Measurements from ENCODE around the gene RRAS2.
"Not testable (repeated sequence)": the region's sequence is repeated elsewhere in the genome, so short reads cannot be mapped to it uniquely, and the experiment has no call there.

The RRAS2 gene

DNA sequence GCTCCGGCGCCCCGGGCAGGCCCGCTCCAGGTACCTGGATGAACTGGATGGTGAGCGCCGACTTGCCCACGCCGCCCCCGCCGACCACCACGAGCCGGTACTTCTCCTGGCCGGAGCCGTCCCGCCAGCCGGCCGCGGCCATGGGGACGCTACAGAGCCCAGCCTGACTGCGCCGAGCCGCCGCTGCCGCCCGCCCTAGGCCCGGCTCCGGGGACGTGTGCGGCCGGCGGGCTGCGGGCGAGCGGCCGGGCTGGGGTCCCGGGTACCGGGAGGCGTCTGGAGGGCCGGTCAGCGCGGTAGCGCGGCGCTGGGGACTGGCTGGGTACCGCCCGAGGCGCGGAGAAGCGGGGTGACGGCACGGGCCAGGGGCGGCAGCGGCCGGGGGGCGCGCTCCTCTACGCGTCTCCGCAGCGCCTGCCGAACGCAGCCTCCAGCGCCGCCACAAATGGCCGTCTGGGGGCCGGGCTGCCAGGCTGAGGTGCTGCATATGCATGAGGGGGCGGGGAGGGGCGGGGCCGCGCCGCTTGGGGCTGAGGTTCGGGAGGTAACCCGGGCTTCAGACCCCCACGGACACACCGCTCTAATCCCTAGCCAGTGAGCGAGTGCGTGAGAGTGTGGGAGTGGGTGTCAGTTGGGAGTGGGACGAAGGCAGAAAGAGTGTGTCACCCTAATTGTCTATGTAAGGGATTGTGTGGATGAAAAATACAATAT lies at the start of gene RRAS2:
Gene RRAS2 (minus strand): TSS at position 455 of the 711 bp plus-strand sequence. CDS start 313 bp downstream, at position 142.
- peak; percentile 72 for DNase-seq (ENCODE audit: low spot score)

DNA sequence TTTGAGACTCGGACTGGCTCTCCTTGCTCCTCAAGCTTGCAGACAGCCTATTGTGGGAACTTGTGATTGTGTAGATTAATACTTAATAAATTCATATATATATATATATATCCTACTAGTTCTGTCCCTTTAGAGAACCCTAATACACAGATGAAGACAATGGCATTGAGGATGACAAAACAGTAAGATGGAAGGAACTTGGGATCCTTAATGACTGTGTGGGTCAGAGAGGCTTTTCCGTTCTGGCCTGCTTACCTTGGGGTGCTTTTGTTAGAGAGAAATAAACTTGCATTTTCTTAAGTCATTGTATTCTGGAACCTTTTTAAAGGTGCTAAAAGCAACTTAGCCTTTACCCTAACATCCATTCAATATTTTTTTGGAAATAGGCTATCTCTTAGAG lies 49.6 kb upstream of the RRAS2 start:
- DNase-seq (ENCODE audit: low spot score): no peak

GRCh38 chr11:14406116-14406515 lies 47.1 kb upstream of the RRAS2 start:
- DNase-seq (ENCODE audit: low spot score): not testable (repeated sequence)

DNA sequence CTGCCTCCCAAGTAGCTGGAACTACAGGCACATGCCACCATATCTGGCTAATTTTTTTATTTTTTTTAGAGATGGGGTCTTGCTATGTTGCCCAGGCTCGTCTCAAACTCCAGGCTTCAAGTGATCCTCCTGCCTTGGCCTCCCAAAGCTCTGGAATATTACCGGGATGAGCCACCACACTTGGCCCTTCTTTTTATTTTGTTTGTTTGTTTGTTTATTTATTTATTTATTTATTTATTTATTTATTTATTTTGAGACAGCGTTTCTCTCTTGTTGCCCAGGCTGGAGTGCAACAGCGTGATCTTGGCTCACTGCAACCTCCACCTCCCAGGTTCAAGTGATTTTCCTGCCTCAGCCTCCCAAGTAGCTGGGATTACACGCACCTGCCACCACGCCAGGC lies 44.5 kb upstream of the RRAS2 start:
- DNase-seq (ENCODE audit: low spot score): not testable (repeated sequence)

- DNase-seq (ENCODE audit: low spot score): no peak
These were observed 40.1 kb upstream of the RRAS2 start for GRCh38 chr11:14399087-14399486.

GRCh38 chr11:14396273-14396672 lies 37.3 kb upstream of the RRAS2 start:
- no peak for DNase-seq (ENCODE audit: low spot score)

DNA sequence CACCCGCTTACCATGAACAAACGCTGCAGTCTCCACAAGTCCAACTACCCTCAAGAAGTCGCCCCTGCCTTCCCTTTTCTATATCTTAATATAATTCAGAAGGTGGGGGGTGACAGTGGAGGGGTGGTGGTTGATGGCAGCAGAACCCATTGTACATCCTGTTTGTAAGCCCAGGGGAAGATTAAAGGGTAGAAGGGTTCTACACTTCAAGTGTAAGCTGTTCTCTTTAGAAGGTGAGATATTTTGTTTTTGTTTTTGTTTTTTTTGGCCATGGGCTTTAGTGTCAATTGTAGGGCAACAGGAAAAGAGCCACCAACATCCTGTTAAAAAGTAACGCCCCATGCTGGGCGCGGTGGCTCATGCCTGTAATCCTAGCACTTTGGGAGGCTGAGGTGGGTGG lies 34.9 kb upstream of the RRAS2 start:
- no peak for DNase-seq (ENCODE audit: low spot score)

DNA sequence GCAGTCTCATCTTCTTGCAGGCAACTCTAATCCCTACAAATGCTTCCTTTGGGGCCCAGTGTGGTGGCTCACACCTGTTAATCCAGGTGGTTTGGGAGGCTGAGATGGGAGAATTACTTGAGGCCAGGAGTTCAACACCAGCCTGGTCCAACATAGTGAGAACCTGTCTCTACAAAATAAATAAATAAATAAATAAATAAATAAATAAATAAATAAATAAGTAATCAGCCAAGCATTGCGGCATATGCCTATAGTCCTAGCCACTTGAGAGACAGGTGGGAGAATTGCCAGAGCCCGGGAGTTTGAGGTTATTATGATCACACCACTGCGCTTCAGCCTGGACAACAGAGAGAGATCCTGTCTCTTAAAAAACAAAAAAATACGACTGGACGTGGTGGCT lies 34.1 kb upstream of the RRAS2 start:
- no peak for DNase-seq (ENCODE audit: low spot score)

DNA sequence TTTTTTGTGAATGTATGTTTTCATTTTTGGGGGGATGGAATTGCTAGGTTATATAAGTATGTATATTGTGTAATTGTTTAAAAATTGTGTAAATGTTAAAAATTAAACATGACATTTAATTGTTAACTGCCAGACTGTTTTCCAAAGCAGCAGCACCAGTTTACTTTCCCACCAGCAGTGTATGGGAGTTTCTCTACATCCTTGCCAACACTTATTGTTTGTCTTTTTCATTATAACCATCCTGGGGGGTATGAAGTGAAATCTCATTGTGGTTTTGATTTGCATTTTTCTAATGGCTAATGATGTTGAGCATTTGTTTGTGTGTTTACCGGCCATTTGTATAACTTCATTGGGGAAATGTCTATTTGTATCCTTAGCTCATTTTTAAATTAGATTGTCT lies 31.7 kb upstream of the RRAS2 start:
- no peak for DNase-seq (ENCODE audit: low spot score)

DNA sequence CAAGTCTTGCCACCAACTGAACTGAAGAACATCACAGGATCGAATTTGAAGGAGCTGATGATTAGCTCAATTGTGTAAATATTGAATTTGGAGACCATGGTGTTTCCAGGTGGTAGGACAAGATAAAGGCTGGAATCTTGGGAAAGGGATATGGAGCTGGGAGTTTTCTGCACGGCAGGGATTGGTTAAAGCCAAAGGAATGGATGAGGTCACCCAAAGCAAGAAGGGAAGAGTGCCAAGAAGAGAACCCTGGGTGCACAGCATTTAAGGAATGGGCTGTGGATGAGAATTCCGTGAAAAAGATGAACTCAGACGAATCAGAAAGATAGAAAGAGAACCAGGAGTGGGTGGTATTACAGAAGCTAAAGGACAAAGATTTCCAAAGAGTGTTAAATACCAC lies 29.4 kb upstream of the RRAS2 start:
- DNase-seq (ENCODE audit: low spot score): no peak

- DNase-seq (ENCODE audit: low spot score): peak; percentile 79
These were observed 28.0 kb upstream of the RRAS2 start for GRCh38 chr11:14386895-14387480.

- no peak for DNase-seq (ENCODE audit: low spot score)
These were observed 27.1 kb upstream of the RRAS2 start for GRCh38 chr11:14386081-14386480.

DNA sequence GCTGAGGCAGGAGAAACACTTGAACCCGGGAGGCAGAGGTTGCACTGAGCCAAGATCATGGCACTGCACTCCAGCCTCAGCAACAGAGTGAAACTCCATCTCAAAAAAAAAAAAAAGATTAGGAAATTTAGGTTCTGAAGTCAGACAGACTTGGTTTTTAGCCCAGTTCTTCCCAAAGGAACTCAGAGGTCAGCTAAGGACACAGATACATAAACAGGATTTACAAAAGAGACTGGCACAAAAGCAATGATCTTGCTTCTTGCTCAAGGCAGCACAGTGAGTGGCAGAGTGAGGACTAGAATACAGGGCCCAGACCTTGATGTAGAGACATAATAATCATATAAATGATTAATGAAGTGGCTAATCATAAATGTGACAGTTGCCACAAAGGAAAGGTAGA lies 25.4 kb upstream of the RRAS2 start:
- peak; percentile 48 for DNase-seq (ENCODE audit: low spot score)

GRCh38 chr11:14381968-14382367 lies 23.0 kb upstream of the RRAS2 start:
- no peak for DNase-seq (ENCODE audit: low spot score)

- DNase-seq (ENCODE audit: low spot score): peak; percentile 74
These were observed 22.1 kb upstream of the RRAS2 start for GRCh38 chr11:14380947-14381561.

DNA sequence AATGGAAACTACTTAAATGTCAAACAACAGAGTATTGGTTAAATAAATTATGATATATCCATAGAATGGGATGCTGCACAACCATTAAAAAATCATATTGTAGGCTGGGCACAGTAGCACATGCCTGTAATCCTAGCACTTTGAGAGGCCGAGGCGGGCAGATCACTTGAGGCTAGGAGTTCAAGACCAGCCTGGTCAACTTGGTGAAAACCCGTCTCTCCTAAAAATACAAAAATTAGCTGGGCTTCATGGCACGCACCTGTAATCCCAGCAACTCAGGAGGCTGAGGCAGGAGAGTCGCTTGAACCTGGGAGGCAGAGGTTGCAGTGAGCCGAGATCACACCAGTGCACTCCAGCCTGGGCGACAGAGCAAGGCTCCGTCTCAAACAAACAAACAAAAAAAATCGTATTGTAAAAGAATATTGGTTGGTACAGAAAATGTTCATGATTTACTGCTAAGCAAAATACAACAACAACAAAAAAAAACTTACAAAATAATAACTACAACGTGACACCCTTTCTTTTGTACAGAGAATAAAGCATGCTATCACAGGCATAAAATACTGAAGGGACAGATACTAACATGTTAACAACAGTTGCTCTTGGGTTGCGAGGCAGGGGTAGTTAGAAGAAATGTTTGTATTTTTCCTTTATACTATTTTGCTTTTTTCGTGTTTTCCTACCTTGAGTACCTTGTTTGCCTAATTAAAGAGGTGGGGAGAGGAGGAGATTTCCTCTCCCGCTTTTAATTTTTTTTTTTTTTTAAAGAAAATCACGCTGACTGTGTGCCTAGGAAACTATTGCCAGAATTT lies 21.3 kb upstream of the RRAS2 start:
- DNase-seq (ENCODE audit: low spot score): no peak

DNA sequence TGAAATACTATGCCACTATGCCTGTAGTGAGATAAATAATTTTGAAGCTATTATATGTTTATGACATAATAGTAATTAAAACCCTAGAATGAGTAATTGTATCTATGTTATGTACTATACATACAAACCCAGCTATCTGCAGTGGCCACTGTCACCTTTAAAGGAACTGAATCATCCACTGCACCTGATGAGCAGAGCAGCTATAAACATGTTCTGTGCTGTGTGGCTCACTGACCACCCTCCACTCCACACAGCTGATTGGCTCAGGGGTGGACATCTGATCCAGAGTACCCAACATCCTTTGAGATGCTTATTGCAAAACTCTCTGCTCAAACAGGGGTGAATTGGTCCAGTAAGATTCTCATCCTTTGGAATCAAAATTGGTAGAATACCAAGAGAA lies 19.2 kb upstream of the RRAS2 start:
- no peak for DNase-seq (ENCODE audit: low spot score)

- no peak for DNase-seq (ENCODE audit: low spot score)
These were observed 17.9 kb upstream of the RRAS2 start for GRCh38 chr11:14376920-14377319.

- DNase-seq (ENCODE audit: low spot score): no peak
These were observed 16.2 kb upstream of the RRAS2 start for GRCh38 chr11:14374922-14375830.

- peak; percentile 72 for DNase-seq (ENCODE audit: low spot score)
These were observed 15.1 kb upstream of the RRAS2 start for GRCh38 chr11:14373941-14374646.

DNA sequence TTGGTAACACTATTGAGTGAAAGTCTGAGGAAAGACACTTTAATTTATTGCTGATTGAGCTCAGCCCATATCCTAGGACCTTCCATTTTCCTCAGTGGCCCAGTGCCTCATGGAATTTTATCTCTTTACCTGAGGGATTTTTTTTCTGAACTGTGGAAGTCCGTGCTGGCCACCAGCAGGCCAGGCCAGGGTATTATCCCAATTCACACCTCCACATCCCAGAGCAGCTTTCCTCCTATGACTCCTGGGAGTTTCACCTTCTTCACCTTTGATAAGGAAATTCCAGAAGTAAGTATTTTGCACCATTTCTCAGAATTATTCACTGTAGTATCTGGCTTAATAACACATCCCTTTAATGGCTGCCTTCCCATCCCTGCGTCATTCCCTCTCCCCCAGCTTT lies 13.0 kb upstream of the RRAS2 start:
- no peak for DNase-seq (ENCODE audit: low spot score)

Measured in AG08395 (cell line).